Epithelial cell of esophagus (primary cell): ENCODE data around the gene GCH1.

ENCODE experiments used
- DNase-seq: peaks from one replicate; pipeline ENCODE4 v3.0.0; 2010; ENCODE audit warnings: low read depth
- H3K4me3 ChIP-seq: 2 replicates; pipeline ENCODE4 v1.5.1; 2011; ENCODE audit warnings: mild to moderate bottlenecking, low read length, control low read depth
- CTCF ChIP-seq: IDR thresholded peaks from 2 replicates; pipeline ENCODE4 v1.5.1; 2011; ENCODE audit warnings: low read depth, mild to moderate bottlenecking, low read length, control low read depth, inconsistent platforms; ENCODE audit not compliant: insufficient read depth; ENCODE audit errors: missing control alignments

Gene GCH1

GRCh38 chr14:54866588-54866987 lies 36.0 kb downstream of the GCH1 start:
- DNase-seq, result no peak

GRCh38 chr14:54864526-54864925 lies 38.1 kb downstream of the GCH1 start:
- no peak for TF ChIP-seq CTCF
- DNase-seq, result no peak

More at GRCh38 chr14:54866588-54866987, 36.0 kb downstream of the GCH1 start:
- no peak overlapping the region for H3K4me3 ChIP-seq
- TF ChIP-seq CTCF, result no peak

DNA sequence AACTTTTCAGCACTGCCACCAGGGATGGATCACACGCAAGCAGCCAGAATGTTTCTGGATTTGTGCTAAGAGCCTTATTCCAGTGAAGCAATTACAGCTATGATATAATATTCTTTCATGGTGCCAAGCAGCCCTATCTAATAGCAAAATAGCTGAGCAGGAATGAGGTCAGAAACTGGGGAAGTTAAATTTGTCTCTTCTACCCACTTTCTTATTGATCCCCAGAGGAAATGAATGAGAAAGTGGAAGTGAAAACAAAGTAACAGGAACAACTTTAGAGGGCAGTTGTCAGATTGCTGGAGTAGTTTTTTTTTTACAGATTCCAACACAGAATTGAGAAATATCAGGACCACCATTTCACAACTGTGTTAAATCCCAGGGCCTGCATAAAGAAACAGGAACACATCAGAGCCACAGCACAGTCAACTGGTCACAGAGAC lies 44.8 kb downstream of the GCH1 start:
- DNase-seq, result no peak
- no peak for TF ChIP-seq CTCF
- H3K4me3 ChIP-seq, result no peak overlapping the region

More at GRCh38 chr14:54864526-54864925, 38.1 kb downstream of the GCH1 start:
- no peak overlapping the region for H3K4me3 ChIP-seq

GRCh38 chr14:54856152-54856551 lies 46.5 kb downstream of the GCH1 start:
- no peak for TF ChIP-seq CTCF
- H3K4me3 ChIP-seq, result no peak overlapping the region
- no peak for DNase-seq

DNA sequence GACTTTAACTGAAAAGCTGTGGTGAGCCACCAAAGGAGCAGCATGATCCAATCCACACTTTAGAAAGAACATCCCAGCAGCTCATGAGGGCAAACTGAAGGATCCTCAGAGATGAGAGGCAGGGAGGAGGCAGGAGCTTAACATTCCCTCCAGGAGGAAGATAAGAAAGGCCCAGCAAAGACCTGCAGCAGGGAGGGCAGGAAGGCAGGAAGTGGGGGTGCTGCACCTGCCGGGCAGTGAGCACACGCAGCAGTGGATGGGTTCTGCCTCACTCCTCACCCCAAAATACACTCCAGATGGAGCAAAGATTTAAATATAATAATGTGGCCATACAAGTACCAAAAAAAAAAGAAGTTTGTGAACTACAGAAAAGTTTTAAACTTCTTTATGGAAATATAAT lies 48.4 kb downstream of the GCH1 start:
- no peak for DNase-seq
- H3K4me3 ChIP-seq, result no peak overlapping the region
- no peak for TF ChIP-seq CTCF

GRCh38 chr14:54853339-54853738 lies 49.3 kb downstream of the GCH1 start:
- no peak for DNase-seq
- no peak overlapping the region for H3K4me3 ChIP-seq
- TF ChIP-seq CTCF, result no peak

DNA sequence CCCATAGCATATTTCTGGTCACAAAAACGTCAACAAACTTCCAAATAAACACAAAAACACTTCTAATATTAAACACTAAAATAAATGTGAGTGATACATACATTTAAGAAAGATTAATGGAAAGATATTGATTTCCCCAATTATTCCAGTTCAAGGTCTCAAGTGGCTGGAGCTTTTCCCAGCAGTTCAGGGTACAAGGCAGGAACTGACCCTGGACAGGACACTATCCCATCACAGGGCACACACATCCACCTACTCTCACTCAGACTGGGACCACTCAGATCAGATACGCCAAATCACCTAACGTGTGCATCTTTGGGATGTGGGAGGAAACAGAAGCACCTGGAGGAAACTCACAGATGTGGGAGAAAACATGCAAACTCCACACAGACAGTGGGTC lies 50.4 kb downstream of the GCH1 start:
- DNase-seq, result no peak
- no peak overlapping the region for H3K4me3 ChIP-seq
- TF ChIP-seq CTCF, result no peak
